Caki2 (cell line): ENCODE results near the gene RAD23B. TPM values are rescaled to one million over a fixed set of nuclear protein-coding genes. Genes with fewer than 3 reads are reported as not detected.
"Not testable (repeated sequence)": the region's sequence is repeated elsewhere in the genome, so short reads cannot be mapped to it uniquely, and the experiment has no call there.

Experiments
- DNase-seq: peaks from one replicate; pipeline ENCODE4 v3.0.0-alpha.2; 2015; ENCODE audit warnings: low read depth
- in situ Hi-C: cut with HindIII; loops from 2 replicates; pipeline ENCODE4 v1.10.0; 2016; ENCODE audit warnings: low sequenced_read_pairs, low pct_unique_long_range_greater_than_20kb, mixed read lengths
- total RNA-seq: library from RNA; depleted of rRNA; stranded (reverse); fragments of >200 nt; shearing (Covaris generic); gene quantifications from 2 replicates; pipeline ENCODE4 v1.2.3, GENCODE V29; 2014; ENCODE audit warnings: low replicate concordance

The RAD23B gene
- total RNA-seq, 1 experiment from 2014 or later, result 140 TPM

DNA sequence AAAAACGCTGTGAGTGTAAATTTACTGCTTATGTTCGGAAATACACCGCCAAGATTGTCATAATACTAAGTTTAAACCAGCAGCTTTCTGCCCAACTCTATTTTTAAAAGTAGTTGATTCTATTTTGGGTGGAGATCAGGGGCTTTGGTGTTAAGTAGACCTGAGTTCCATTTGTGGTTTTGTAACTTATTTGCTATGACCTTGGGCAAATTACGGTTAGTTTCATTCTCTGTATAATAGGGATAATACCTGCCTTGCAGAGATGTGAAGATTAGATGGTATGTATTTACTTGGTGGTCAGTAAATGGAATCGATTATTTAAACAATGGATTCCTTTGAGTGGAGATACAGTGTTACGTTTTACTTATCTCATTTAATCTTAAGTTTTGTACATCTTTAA lies 1.6 kb downstream of the RAD23B start:
- in situ Hi-C loops, result no loop called here
- no peak for DNase-seq

DNA sequence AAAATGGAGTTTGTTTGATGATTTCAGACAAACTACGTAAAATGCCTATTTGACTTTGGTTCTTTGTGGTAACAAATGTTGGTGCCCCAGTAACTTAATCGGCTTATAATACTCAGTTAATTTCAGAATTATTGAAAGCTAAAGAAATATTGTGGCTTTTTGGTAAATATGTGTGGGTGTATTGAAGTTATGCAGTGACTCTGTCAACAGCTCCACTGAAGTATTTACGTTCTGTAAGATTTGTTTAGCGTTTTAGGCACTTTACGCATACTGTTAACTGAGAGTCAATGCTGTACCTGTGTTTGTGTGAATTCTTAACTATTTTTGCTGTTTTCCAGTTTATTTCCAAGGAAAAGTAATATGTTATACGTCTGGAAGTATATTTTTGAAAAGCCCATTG lies 2.2 kb downstream of the RAD23B start:
- in situ Hi-C loops, result no loop called here
- no peak for DNase-seq

DNA sequence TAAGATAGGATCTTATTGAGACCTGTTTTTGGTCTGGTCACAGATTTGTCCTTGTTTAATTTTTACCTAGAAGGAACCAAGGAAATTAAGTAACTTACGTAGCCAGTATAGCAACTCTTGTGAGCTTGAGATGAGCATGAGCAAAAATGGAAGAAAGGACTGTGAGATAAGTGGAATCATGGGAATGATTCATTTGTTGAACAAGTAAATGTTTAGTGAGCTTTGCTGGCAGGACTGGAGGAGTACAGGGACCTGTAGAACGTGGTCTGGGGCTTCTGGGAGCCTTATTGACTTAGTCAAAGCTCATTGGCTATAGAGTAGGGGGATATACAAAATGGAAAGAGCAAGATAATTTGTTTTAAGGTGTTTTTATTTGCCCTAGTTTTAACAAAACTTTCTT lies 3.0 kb downstream of the RAD23B start:
- in situ Hi-C loops, result no loop called here
- peak; percentile 64 for DNase-seq

DNA sequence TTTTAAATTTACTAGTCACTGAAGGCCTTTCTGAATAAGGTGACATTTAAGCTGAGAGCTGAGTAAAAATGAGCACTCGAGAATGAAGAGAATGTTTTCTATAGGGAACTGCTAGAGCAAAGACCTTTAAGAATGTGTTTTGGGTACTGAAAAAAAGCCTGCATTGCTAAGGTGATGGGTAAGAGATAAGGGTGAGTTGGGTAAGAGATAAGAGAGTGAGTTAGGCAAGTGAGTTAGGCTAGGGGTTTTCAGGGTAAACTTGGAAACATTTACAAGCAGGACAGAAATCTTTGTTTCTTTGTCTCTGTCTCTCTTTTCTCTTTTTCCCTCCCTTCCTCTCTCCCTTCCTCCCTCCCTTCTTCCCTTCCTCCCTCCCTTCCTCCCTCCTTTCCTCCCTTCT lies 5.6 kb downstream of the RAD23B start:
- in situ Hi-C loops, result no loop called here
- no peak for DNase-seq

DNA sequence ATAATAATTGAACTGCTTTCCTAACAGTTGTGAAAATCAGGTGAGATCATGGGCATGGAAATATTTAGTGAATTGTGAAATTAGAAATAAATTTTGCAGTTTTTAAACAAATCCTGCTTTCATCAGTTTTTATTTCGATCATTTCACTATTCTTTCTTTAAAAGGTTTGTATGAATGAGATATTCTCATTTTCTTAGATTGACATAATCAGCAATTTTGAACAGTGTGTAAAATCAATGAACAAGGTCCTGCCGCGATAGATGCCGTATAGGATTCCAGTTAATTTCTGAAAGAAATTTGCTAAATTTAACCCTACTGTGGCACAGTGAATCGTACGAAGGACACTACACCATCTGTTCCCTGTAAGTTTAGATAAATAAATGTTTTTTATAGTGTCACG lies 7.5 kb downstream of the RAD23B start:
- no peak for DNase-seq
- in situ Hi-C loops, result no loop called here

DNA sequence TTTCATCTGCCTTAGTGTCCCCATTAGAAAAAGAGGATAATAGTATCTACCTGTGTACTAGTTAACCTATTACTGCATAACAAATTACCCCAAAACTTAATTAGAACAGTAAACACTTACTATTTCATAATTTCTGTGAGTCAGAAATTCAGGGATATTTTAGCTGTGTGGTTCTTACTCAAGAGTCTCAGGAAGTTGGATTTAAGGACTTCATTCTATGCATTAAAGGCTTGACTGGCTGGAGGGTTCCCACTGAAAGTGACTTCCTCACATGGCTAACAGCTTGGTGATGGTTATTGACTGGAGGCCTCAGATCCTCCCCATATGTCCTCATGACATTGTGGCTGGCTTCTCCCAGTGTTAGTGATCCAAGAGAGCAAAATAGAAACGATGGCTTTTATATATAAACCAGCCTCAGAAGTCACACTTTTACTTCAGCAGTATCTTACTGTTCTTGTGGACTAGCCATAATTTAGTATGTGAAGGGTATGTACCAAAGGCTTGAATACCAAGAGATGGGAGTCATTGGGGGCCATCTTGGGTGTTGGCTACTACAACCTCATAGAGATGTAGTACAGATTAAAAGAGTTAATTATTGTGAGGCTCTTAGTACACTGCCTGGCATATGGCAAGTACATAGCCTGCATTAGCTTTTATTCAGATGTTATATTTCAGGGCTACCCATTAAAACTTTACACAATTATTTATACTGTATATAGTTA lies 9.9 kb downstream of the RAD23B start:
- no peak for DNase-seq
- in situ Hi-C loops, result no loop called here

DNA sequence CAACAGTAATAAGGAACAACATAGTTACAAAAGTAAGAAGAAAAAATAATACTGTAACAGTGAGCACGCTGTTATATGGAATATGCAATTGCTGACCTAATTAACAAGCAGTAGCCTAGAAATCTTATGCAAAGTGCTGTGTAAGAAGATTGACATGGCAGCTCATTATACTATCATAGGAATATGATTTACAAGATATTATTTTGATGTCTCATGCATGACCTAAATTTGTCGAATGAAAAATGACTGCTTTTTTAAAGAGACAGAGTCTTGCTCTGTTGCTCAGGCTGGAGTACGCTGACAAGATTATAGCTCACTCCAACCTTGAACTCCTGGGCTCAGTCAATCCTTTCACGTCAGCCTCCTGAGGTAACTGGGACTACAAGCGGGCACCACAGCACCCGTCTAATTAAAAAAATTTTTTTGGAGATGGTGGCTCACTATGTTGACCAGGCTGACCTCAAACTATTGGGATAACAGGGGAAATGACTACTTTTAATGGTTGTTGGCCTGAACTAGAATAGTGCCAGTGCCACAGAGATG lies 10.5 kb downstream of the RAD23B start:
- DNase-seq, result no peak
- in situ Hi-C loops, result no loop called here

DNA sequence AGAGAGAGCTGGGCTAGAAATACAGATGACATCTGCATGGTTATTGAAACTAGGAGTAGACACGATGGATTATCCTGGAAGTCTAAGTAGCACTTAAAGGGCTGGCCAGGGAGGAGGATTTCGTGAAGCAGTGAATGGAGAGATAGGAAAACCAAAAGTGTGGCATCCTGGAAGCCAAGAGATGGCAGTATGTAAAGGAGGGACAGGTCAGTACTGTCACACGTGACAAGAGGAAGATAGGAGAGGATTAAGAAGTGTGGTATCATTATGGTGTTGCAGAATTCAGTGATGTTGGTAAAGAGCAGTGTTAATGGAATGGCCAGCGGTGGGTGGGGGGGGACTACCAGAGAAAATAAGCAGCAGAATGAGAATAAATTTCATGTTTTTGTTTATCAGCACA lies 11.7 kb downstream of the RAD23B start:
- in situ Hi-C loops, result no loop called here
- no peak for DNase-seq

DNA sequence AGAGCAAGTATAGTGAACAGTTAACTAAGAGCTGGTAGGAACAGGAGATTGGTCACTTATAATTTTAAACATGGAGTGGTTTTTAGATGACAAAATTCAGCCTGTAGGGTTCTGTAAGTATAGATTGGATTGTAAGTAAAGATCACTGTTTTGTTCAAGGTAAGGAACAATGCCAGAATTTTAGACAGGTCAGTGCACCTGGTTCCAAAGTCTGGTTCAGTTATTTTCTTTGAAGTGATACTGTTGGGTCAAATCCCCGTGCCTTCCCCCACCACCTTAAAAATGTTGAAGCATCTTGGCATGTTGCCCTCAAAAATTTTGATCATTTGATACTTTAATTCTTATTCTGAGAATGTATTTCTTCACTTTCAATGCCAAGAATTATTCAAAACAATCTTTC lies 12.9 kb downstream of the RAD23B start:
- in situ Hi-C loops, result no loop called here
- no peak for DNase-seq

DNA sequence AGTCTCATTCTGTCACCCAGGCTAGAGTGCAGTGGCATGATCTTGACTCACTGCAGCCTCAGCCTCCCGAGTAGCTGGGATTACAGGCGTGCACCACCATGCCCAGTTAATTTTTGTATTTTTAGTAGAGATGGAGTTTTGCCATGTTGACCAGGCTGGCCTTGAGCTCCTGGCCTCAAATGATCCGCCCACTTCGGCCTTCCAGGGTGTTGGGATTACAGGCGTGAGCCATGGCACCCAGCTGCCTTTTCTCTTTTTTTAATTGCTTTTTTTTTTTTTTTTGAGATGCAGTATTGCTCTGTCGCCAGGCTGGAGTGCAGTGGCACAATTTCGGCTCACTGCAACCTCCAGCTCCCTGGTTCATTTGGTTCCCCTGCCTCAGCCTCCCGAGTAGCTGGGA lies 13.5 kb downstream of the RAD23B start:
- in situ Hi-C loops, DNase-seq: not testable (repeated sequence)

DNA sequence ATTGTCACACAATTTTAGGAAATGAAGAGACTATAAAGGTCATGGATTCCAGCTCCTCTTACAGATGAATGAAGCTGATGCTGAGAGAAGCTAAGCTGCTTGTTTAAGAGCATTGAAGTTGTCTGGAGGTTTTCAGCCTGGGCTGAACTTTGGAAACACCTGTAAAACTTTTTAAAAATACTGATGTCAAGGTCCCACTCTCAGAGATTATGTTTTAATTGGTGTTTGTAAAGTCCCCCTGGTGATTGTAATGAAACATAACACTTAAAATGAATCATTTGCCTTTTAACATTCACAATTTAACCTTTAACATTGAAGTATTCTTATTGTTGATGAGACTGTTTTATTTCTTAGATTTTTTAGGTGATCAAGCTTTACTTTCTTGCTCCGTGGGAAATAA lies 16.4 kb downstream of the RAD23B start:
- in situ Hi-C loops, result no loop called here
- no peak for DNase-seq

DNA sequence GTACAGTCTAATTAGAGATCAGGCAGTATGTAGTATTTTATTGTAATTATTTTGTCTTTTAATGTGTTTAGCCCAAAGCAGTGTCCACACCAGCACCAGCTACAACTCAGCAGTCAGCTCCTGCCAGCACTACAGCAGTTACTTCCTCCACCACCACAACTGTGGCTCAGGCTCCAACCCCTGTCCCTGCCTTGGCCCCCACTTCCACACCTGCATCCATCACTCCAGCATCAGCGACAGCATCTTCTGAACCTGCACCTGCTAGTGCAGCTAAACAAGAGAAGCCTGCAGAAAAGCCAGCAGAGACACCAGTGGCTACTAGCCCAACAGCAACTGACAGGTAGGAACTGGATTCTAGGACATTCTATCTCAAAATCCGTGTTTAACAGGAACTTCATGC lies 23.2 kb downstream of the RAD23B start:
- in situ Hi-C loops, result no loop called here
- DNase-seq, result no peak

DNA sequence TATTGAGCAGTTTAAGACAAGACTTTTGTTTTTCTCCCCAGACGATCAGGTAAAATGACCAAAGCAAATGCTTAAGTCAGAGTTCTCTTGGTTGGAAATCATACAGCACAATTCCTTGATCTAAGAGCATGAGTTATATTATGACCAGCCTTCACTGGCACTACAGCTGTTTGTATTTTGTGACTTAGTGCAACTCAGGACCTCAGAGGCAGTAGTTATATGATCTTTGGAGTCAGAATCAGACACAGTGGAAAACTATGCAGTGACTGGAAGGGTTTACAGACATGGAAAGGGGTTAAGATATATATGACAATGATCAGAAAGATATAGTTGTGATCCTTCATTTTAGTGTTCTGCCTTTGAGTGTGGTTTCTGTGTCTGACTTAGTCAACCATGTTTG lies 24.3 kb downstream of the RAD23B start:
- in situ Hi-C loops, result no loop called here
- DNase-seq, result no peak

DNA sequence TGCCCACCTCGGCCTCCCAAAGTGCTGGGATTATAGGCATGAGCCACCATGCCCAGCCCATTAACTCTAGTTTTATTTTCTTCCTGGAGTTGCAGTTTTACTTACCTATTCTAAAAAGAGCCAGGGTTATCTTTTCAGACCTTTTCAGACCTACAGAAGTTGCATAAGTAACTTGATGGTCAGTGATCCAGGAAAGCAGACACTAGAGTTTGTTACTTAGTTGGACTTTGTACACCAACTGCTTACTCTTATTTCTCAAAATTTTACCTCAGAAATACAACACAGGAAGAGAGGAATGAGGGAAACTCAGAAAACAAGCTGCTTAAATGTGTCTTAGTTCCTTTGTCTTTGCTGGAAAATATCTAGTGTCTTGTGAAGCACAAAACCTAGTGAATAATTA lies 25.4 kb downstream of the RAD23B start:
- in situ Hi-C loops, result no loop called here
- DNase-seq, result no peak

DNA sequence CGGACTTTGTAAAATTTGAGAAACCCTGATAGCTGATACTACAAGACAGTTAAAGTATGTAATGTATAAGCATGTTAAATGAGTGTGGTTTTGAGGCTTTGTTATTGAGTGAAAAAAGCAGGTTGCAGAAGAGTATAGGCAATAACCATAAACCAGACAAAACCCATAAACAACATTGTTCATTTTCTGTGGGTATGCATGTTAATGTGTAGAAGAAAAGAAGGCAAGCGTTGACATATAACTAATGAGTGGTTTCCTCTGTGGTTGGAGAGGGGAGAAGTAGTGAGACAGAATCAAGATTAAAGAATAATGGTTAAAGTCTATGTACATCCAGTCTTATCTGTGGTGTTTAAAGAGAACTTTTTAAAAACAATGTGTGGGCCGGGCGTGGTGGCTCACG lies 26.2 kb downstream of the RAD23B start:
- in situ Hi-C loops, result no loop called here

DNA sequence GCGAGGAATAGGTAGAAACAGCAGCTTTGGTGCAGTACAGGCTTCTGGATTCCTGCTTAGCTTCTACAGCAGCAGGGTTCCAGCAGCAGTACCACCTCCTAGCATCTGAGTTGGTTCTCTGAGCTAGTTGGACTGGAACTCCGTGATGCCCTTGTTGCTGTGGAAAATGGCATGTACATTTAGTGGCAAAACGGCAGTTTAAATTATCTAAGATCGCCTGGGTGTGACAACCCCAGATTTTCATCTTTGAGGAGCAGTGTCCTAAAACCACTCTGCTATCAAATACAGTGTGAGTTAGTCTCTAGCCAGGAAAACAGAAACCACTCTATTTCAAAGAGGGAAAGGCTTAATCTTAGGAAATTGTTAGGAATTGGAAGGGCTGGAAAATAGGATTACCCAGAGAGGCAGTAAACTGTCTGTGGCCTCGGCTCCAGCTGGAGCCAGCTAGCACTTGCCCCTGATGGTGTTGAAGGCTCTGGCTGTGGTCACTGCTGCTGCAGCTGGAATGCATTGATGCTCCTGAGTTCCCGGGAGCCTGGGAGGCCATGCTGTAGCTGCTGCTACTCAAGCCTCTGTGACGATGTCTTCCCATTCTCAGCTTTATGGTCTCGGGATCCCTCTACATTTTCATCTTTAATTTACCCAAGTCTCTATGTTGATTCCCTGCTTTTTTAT lies 29.4 kb downstream of the RAD23B start:
- in situ Hi-C loops, result no loop called here

More for the DNA sequence above, 26.2 kb downstream of the RAD23B start:
- no peak for DNase-seq

DNA sequence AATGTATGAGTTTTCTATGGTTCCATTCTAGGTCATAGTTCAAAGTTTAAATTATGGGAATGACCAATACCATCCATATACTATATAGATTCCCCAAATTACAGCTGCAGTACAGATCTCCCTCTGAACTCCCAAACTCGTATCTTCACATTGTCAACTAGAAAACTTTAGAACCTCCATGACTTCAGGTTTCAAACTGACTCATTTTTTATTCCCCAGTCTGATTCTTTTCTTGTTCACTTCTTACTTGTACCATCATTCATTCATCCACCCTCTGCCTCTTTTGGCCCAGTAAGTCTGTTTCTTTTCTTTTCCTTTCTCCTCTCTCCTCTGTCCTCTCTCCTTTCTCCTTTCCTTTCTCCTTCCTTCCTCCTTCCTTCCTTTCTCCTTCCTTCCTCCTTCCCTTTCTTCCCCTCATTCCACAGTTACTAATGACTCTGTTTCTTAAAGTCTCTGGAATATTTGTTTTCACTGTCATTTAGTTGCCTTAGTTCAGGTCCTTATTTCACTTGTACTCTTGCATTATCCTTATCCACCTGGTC lies 30.5 kb downstream of the RAD23B start:
- no peak for DNase-seq
- in situ Hi-C loops, result no loop called here

More for the DNA sequence above, 29.4 kb downstream of the RAD23B start:
- DNase-seq, result no peak

DNA sequence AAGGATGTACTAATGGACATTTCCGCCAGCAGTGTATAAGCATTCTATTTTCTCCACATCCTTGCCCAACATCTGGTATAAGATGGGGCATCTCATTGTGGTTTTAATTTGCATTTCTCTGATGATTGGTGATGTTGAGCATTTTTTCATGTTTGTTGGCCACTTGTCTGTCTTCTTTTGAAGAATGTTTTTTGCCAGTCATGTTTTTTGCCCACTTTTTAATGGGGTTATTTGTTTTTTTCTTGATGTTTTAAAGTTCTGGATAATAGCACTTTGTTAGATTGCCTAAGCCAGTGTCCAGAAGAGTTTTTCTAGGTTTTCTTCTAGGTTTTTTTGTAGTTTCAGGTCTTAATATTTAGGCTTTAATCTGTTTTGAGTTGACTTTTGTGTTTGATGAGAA lies 31.7 kb downstream of the RAD23B start:
- no peak for DNase-seq
- in situ Hi-C loops, result no loop called here

DNA sequence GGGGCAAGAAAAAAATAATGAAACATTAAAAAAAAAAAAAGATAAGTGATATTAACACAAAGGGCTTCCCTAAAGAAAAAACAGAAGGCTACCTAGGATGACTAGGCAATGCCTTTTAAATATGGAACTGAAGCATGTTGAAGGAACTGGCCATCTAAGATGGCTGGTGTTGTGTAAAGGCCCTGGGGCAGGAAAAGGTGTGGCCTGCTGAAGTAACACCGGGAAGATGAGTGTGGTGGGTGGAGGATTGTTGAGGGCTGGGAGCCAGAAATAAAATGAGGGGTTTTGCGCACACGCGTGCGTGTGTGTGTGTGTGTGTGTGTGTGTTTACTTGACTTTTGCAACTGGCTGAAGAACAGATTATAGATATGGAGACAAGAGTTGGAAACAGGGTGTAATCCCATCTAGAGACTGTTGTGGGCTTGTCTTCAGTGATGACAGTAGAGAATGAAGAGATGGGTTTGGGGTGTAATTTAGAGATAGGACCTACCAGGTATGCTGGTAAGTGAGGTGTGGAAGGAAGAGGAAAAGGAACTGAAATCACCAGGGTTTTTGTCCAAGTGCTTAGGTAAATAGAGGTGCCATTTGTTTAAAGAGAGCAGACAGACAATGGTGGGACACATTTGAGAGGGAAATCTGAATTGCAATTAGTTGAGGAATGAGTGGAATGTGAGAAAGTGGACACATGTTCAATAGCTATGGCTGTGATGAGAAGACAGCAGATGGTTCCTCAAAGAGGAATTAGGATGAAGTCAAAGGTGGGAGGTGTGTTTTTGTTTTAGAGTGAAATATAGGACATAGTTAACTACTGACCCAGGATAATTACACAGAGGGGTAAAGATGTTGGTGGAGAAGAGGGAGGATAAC lies 33.9 kb downstream of the RAD23B start:
- DNase-seq, result no peak
- in situ Hi-C loops, result no loop called here
